NT2/D1 (cell line): Measurements from ENCODE around the gene WASF1.

Source experiments
- YY1 ChIP-seq: IDR thresholded peaks from 2 replicates; pipeline ENCODE4 v1.6.1; 2011; ENCODE audit not compliant: insufficient read length, insufficient read depth
- ZNF274 ChIP-seq: IDR thresholded peaks from 2 replicates; pipeline ENCODE4 v1.6.1; 2011; ENCODE audit warnings: mild to moderate bottlenecking, low read depth, low read length

DNA sequence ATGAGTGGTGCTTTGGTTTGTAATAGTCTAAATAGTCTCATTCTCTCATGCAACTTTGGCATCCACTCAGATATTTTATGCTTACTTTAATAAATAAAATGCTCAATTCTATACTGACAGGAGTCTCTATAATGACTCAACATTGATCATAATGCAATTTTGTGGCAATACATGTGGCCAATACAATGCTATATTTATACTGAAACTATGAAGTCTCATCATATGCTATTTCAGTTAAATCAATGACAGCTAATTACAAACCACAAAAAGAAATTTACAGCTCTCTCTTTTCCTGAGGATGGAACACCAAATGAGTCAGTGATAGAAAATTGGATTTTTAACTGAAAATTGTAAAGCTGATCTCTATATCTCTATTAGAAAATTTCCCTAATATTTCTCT, 77.1 kb downstream of the WASF1 start:
- TF ChIP-seq YY1 (no peak), ZNF274 (no peak)
